Panc1 (cell line): ENCODE measurements around the gene ELOVL6. TPM values are rescaled to one million over a fixed set of nuclear protein-coding genes. Genes with fewer than 3 reads are reported as not detected.
A peak's percentile ranks its signal among the peaks of the same experiment; 100 is the strongest.

Source experiments
- ATAC-seq: fragments of 200-7000 bp; cut with Tn5 transposase; 2 replicates; pipeline ENCODE4 v1.9.1; 2020; ENCODE audit warnings: mild to moderate bottlenecking, moderate library complexity
- BruUV-seq: library from RNA; stranded (reverse); fragments of 400-500 nt; replicated peaks from 2 replicates; lab custom pipeline; 2021; lab: Mats Ljungman, UMichigan
- CTCF ChIA-PET: fragments of 300-600 bp; sonication (Branson Sonifier 250); formaldehyde crosslinking; loops from one replicate; lab custom pipeline; 2022; ENCODE audit warnings: antibody characterized with exemption; lab: Charles Lee
- POLR2A ChIA-PET: fragments of 300-600 bp; sonication (Branson Sonifier 250); formaldehyde crosslinking; loops from one replicate; lab custom pipeline; 2022; ENCODE audit warnings: antibody characterized with exemption; lab: Charles Lee
- DNase-seq: peaks from one replicate; pipeline ENCODE4 v3.0.0-alpha.2; 2010; ENCODE audit warnings: low read depth, low spot score
- H3K27ac ChIP-seq: 2 replicates; pipeline ENCODE4 v1.5.1; 2011; ENCODE audit warnings: mild to moderate bottlenecking, low read length, inconsistent platforms
- H3K27me3 ChIP-seq: fragments of 200-500 bp; sonication (Bioruptor generic); 2 replicates; pipeline ENCODE4 v1.6.0; 2014; ENCODE audit warnings: low read length, inconsistent platforms; ENCODE audit not compliant: control insufficient read depth, insufficient read depth
- H3K36me3 ChIP-seq: fragments of 200-500 bp; sonication (Bioruptor generic); 2 replicates; pipeline ENCODE4 v1.5.1; 2014; ENCODE audit warnings: inconsistent platforms, mild to moderate bottlenecking, low read length, moderate library complexity; ENCODE audit not compliant: control insufficient read depth, insufficient read depth
- H3K4me1 ChIP-seq: 2 replicates; pipeline ENCODE4 v1.5.1; 2011; ENCODE audit warnings: inconsistent platforms, mild to moderate bottlenecking, low read length, moderate library complexity; ENCODE audit not compliant: control insufficient read depth, insufficient read depth
- H3K4me3 ChIP-seq, 2 experiments: 2 replicates each; pipeline ENCODE4 v1.5.1; 2011 to 2012; ENCODE audit warnings: low read depth in 2 of 2, low read length in 2 of 2, mild to moderate bottlenecking in 2 of 2, inconsistent platforms in 1 of 2, moderate library complexity in 1 of 2
- H3K9me3 ChIP-seq: fragments of 200-500 bp; sonication (Bioruptor generic); 2 replicates; pipeline ENCODE4 v1.5.1; 2014; ENCODE audit warnings: low read depth, mild to moderate bottlenecking, inconsistent platforms, low read length, moderate library complexity; ENCODE audit not compliant: control insufficient read depth, insufficient read depth
- CTCF ChIP-seq: fragments of 450-650 bp; IDR thresholded peaks from 2 replicates; pipeline ENCODE4 v1.5.1; 2017; ENCODE audit warnings: mild to moderate bottlenecking
- POLR2AphosphoS5 ChIP-seq: IDR thresholded peaks from 2 replicates; pipeline ENCODE4 v1.6.1; 2012; ENCODE audit warnings: mild to moderate bottlenecking, low read depth, low read length, moderate library complexity
- REST ChIP-seq, 2 experiments: IDR thresholded peaks; 2 replicates each; pipeline ENCODE4 v1.6.1; 2011 to 2012; ENCODE audit warnings: low read depth in 2 of 2, control low read depth in 1 of 2, low read length in 1 of 2, mild to moderate bottlenecking in 1 of 2, moderate library complexity in 1 of 2; ENCODE audit not compliant: insufficient read depth in 1 of 2
- SIN3A ChIP-seq: IDR thresholded peaks from 2 replicates; pipeline ENCODE4 v1.6.1; 2012; ENCODE audit warnings: low read depth, mild to moderate bottlenecking, low read length, moderate library complexity, borderline replicate concordance; ENCODE audit not compliant: insufficient read depth
- TCF7L2 ChIP-seq: IDR thresholded peaks from 2 replicates; pipeline ENCODE4 v1.6.1; 2011; ENCODE audit warnings: mild to moderate bottlenecking, low read depth, low read length, inconsistent platforms
- in situ Hi-C: cut with HindIII; loops from 2 replicates; pipeline ENCODE4 v1.10.0; 2016; ENCODE audit warnings: low sequenced_read_pairs, low pct_unique_long_range_greater_than_20kb
- intact Hi-C: fragments of 100-400 bp; cut with micrococcal nuclease; formaldehyde crosslinking; loops from one replicate; pipeline ENCODE4 v1.10.0; 2022; ENCODE audit not compliant: unreplicated experiment
- total RNA-seq: library from RNA; stranded (reverse); gene quantifications from one replicate; pipeline ENCODE4 v1.2.1, GENCODE V29; 2021; ENCODE audit not compliant: unreplicated experiment

ELOVL6 gene
- total RNA-seq, 1 experiment from 2014 or later, result 0.54 TPM

GRCh38 chr4:110055158-110055768 is 143.2 kb downstream of the ELOVL6 start:
- POLR2A ChIA-PET, result no interaction called here
- intact Hi-C loops, result no loop called here
- no TSS peak for BruUV-seq
- no peaks in the 10 kb centered on the region for H3K36me3 ChIP-seq
- ATAC-seq (no peak), DNase-seq (no peak)
- no peaks in the 10 kb centered on the region for H3K27me3 ChIP-seq
- H3K4me3 ChIP-seq, result no peak overlapping the region
- in situ Hi-C loops, result no loop called here
- no peaks in the 10 kb centered on the region for H3K9me3 ChIP-seq
- CTCF ChIA-PET, result no interaction called here
- TF ChIP-seq SIN3A, result no peak
- no peak for TF ChIP-seq CTCF
- TF ChIP-seq POLR2AphosphoS5, result no peak
- no peak for TF ChIP-seq TCF7L2
- TF ChIP-seq REST (IDR thresholded peaks at IDR 0.05; ENCODE audit: insufficient read depth in 1 of 2, low read depth in 2 of 2, low read length in 1 of 2), result no peak
- H3K4me1 ChIP-seq, result no peaks in the 10 kb centered on the region
- H3K27ac ChIP-seq, result no peak overlapping the region

GRCh38 chr4:110049951-110050925 is 148.2 kb downstream of the ELOVL6 start:
- no peaks in the 10 kb centered on the region for H3K27me3 ChIP-seq
- CTCF ChIA-PET, result interaction anchor here (0.6 kb wide), 1 partner anchor 212 kb away, joined by 3 read pairs; no protein-coding TSS in a partner anchor
- no peak overlapping the region for H3K4me3 ChIP-seq
- no peak overlapping the region for H3K27ac ChIP-seq
- no peaks in the 10 kb centered on the region for H3K4me1 ChIP-seq
- in situ Hi-C loops (no loop called here), intact Hi-C loops (no loop called here)
- peak; percentile 75 for TF ChIP-seq CTCF
- TF ChIP-seq TCF7L2, result no peak
- TF ChIP-seq REST (IDR thresholded peaks at IDR 0.05; ENCODE audit: insufficient read depth in 1 of 2, low read depth in 2 of 2, low read length in 1 of 2), result no peak
- TF ChIP-seq POLR2AphosphoS5, result no peak
- no peak for TF ChIP-seq SIN3A
- DNase-seq (peak; percentile 25), ATAC-seq (no peak)
- H3K9me3 ChIP-seq, result no peaks in the 10 kb centered on the region
- POLR2A ChIA-PET, result no interaction called here
- no peaks in the 10 kb centered on the region for H3K36me3 ChIP-seq
- no TSS peak for BruUV-seq
